Neural progenitor cell (in vitro differentiated cells): Measurements from ENCODE around the gene MACROD2. TPM values are rescaled to one million over a fixed set of nuclear protein-coding genes. Genes with fewer than 3 reads are reported as not detected.
A peak's percentile ranks its signal among the peaks of the same experiment; 100 is the strongest.

Source experiments
- DNase-seq: peaks from one replicate; pipeline ENCODE4 v3.0.0-alpha.2; 2016; ENCODE audit warnings: low spot score
- H2AFZ ChIP-seq: fragments of 200-600 bp; sonication (generic); replicated peaks from 2 replicates; pipeline ENCODE4 v1.6.1; 2016; ENCODE audit warnings: antibody characterized with exemption
- H3F3A ChIP-seq: fragments of 200-600 bp; sonication (generic); 2 replicates; pipeline ENCODE4 v1.6.1; 2016; ENCODE audit warnings: antibody characterized with exemption, low read depth
- H3K27ac ChIP-seq: fragments of 200-600 bp; sonication (generic); 2 replicates; pipeline ENCODE4 v1.5.1; 2016; ENCODE audit warnings: mild to moderate bottlenecking
- H3K27me3 ChIP-seq: fragments of 200-600 bp; sonication (generic); 2 replicates; pipeline ENCODE4 v1.6.1; 2016; ENCODE audit warnings: mild to moderate bottlenecking, moderate library complexity
- H3K36me3 ChIP-seq: fragments of 200-600 bp; sonication (generic); 2 replicates; pipeline ENCODE4 v1.5.1; 2016
- H3K4me1 ChIP-seq: fragments of 200-600 bp; sonication (generic); 2 replicates; pipeline ENCODE4 v1.6.1; 2016; ENCODE audit warnings: mixed run types
- H3K4me2 ChIP-seq: fragments of 200-600 bp; sonication (generic); 2 replicates; pipeline ENCODE4 v1.6.1; 2016
- H3K4me3 ChIP-seq: fragments of 200-600 bp; sonication (generic); 2 replicates; pipeline ENCODE4 v1.5.1; 2016
- H3K79me2 ChIP-seq: fragments of 200-600 bp; sonication (generic); 2 replicates; pipeline ENCODE4 v1.6.1; 2016; ENCODE audit warnings: low read depth
- H3K9ac ChIP-seq: fragments of 200-600 bp; sonication (generic); 2 replicates; pipeline ENCODE4 v1.6.1; 2016
- H3K9me3 ChIP-seq: fragments of 200-600 bp; sonication (generic); 2 replicates; pipeline ENCODE4 v1.5.1; 2016; ENCODE audit warnings: low read depth
- H4K20me1 ChIP-seq: fragments of 200-600 bp; sonication (generic); 2 replicates; pipeline ENCODE4 v1.6.1; 2016; ENCODE audit warnings: low read depth
- H3K27ac Mint-ChIP-seq: 3 replicates; pipeline ENCODE4 v1.8.0; 2021; ENCODE audit warnings: mixed read lengths
- H3K27me3 Mint-ChIP-seq: 2 replicates; pipeline ENCODE4 v1.8.0; 2022; ENCODE audit warnings: low read depth, mild to moderate bottlenecking, inconsistent platforms, moderate library complexity, mixed read lengths; ENCODE audit not compliant: insufficient read depth
- H3K36me3 Mint-ChIP-seq: 3 replicates; pipeline ENCODE4 v1.8.0; 2021; ENCODE audit warnings: mixed read lengths
- H3K4me1 Mint-ChIP-seq: 3 replicates; pipeline ENCODE4 v1.8.0; 2021; ENCODE audit warnings: mixed read lengths
- H3K4me3 Mint-ChIP-seq: 3 replicates; pipeline ENCODE4 v1.8.0; 2021; ENCODE audit warnings: mild to moderate bottlenecking, moderate library complexity, mixed read lengths
- H3K9me3 Mint-ChIP-seq: 3 replicates; pipeline ENCODE4 v1.8.0; 2020; ENCODE audit warnings: mixed read lengths
- CTCF ChIP-seq: fragments of 200-600 bp; sonication (generic); IDR thresholded peaks from 2 replicates; pipeline ENCODE4 v1.5.1; 2017; ENCODE audit warnings: antibody characterized with exemption, mild to moderate bottlenecking
- EZH2 ChIP-seq: fragments of 200-600 bp; sonication (generic); IDR thresholded peaks from 2 replicates; pipeline ENCODE4 v1.6.1; 2017; ENCODE audit warnings: antibody characterized with exemption, mild to moderate bottlenecking, moderate library complexity
- EZH2phosphoT487 ChIP-seq: fragments of 200-600 bp; sonication (generic); IDR thresholded peaks from 2 replicates; pipeline ENCODE4 v1.6.1; 2017; ENCODE audit warnings: antibody characterized with exemption
- total RNA-seq: library from RNA; depleted of rRNA; stranded (reverse); fragments of >200 nt; gene quantifications from 2 replicates; pipeline ENCODE4 v1.2.3, GENCODE V29; 2015; ENCODE audit warnings: low replicate concordance

The MACROD2 gene
- total RNA-seq, 1 donor from 2014 or later = 11.9 TPM

GRCh38 chr20:16057651-16058050 lies 2062.3 kb downstream of the MACROD2 start:
- no peaks in the 10 kb centered on the region for H3F3A ChIP-seq
- no peak overlapping the region for H3K4me3 Mint-ChIP-seq

DNA sequence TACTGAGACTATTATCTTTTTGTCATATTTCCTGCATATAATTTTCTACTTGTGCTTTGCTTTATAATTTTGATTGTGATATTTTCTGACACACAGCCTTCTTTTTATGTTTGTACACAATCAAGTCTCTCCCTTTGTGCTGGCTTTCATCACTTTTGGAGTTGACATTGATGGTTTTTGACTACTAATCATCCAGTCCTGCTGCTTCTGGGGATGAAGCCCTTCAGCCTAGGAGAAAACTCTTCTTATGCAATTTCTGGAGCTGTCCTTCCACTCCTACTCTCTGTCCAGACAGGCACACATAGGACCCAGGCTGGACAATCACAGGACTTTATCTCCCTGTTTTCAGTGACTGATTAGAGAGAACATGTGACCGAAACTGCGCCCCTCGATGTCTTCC lies 2063.0 kb downstream of the MACROD2 start:
- H3K36me3 Mint-ChIP-seq = peaks cover 2% of the 10 kb centered on the region
- H3K4me1 Mint-ChIP-seq = peaks cover 6% of the 10 kb centered on the region
- DNase-seq = no peak
- no peak overlapping the region for H3K9ac ChIP-seq
- H3K4me3 ChIP-seq = no peak overlapping the region
- H3K27ac Mint-ChIP-seq = no peak overlapping the region
- no peaks in the 10 kb centered on the region for H3K27me3 ChIP-seq
- no peaks in the 10 kb centered on the region for H4K20me1 ChIP-seq
- no peaks in the 10 kb centered on the region for H3K36me3 ChIP-seq
- no peaks in the 10 kb centered on the region for H3K27me3 Mint-ChIP-seq
- H3K4me1 ChIP-seq = peaks cover 9% of the 10 kb centered on the region
- H3F3A ChIP-seq = no peaks in the 10 kb centered on the region
- H3K79me2 ChIP-seq = no peaks in the 10 kb centered on the region
- no peaks in the 10 kb centered on the region for H3K9me3 ChIP-seq
- H3K9me3 Mint-ChIP-seq = peaks cover 25% of the 10 kb centered on the region
- H3K4me3 Mint-ChIP-seq = no peak overlapping the region
- peak overlapping the region; percentile 63 for H2AFZ ChIP-seq
- H3K27ac ChIP-seq = no peak overlapping the region
- TF ChIP-seq EZH2phosphoT487 = no peak
- no peak for TF ChIP-seq CTCF
- no peak for TF ChIP-seq EZH2
- no peak overlapping the region for H3K4me2 ChIP-seq

More at GRCh38 chr20:16057651-16058050, 2062.3 kb downstream of the MACROD2 start:
- no peaks in the 10 kb centered on the region for H3K79me2 ChIP-seq
- H3K36me3 ChIP-seq = no peaks in the 10 kb centered on the region
- H3K27ac ChIP-seq = no peak overlapping the region
- H4K20me1 ChIP-seq = no peaks in the 10 kb centered on the region
- Mint-ChIP-seq H3K27ac (no peak overlapping the region), H3K9me3 (peaks cover 25% of the 10 kb centered on the region), H3K36me3 (peaks cover 2% of the 10 kb centered on the region), H3K27me3 (no peaks in the 10 kb centered on the region), H3K4me1 (peaks cover 4% of the 10 kb centered on the region)
- H3K9me3 ChIP-seq = no peaks in the 10 kb centered on the region
- H3K4me3 ChIP-seq = no peak overlapping the region
- H3K4me1 ChIP-seq = peaks cover 7% of the 10 kb centered on the region
- H3K4me2 ChIP-seq = no peak overlapping the region
- no peaks in the 10 kb centered on the region for H3K27me3 ChIP-seq
- TF ChIP-seq EZH2 (no peak), CTCF (no peak), EZH2phosphoT487 (no peak)
- no peak for DNase-seq
- no peak overlapping the region for H3K9ac ChIP-seq
- no peak overlapping the region for H2AFZ ChIP-seq

DNA sequence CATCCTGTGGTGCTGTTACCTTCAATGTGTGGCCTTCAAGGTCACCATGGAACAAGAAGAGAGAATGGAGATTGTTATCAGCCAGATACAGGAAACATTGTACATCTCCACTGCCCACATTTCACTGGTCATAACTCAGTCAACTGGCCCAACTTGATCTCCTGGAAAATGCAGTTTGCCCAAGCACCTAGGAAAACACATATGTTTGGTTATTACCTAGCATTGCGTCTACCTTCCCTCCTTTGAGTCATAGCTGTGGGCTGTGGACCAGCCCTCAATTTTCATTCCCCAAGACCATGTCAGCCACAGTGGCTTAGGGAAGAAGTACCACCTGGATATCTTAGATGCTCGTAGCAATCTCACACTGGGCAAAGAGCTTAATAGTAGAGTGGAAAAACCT lies 2064.5 kb downstream of the MACROD2 start:
- Mint-ChIP-seq H3K9me3 (peaks cover 21% of the 10 kb centered on the region), H3K4me1 (peaks cover 13% of the 10 kb centered on the region), H3K4me3 (no peak overlapping the region), H3K27ac (no peak overlapping the region), H3K27me3 (no peaks in the 10 kb centered on the region), H3K36me3 (peaks cover 2% of the 10 kb centered on the region)
- Histone ChIP-seq H3K9me3 (no peaks in the 10 kb centered on the region), H3K9ac (no peak overlapping the region), H3K4me2 (no peak overlapping the region), H3K27ac (no peak overlapping the region), H4K20me1 (no peaks in the 10 kb centered on the region), H3K79me2 (no peaks in the 10 kb centered on the region), H2AFZ (no peak overlapping the region), H3K4me1 (peaks cover 17% of the 10 kb centered on the region), H3K4me3 (no peak overlapping the region), H3K36me3 (no peaks in the 10 kb centered on the region), H3K27me3 (no peaks in the 10 kb centered on the region), H3F3A (no peaks in the 10 kb centered on the region)
- DNase-seq = no peak
- TF ChIP-seq EZH2phosphoT487 (no peak), EZH2 (no peak), CTCF (no peak)

GRCh38 chr20:16061351-16061750 lies 2066.0 kb downstream of the MACROD2 start:
- Mint-ChIP-seq H3K9me3 (peaks cover 10% of the 10 kb centered on the region), H3K36me3 (no peaks in the 10 kb centered on the region), H3K27me3 (no peaks in the 10 kb centered on the region), H3K27ac (no peak overlapping the region), H3K4me1 (peaks cover 25% of the 10 kb centered on the region), H3K4me3 (no peak overlapping the region)
- no peak for DNase-seq
- peaks cover 3% of the 10 kb centered on the region for H3F3A ChIP-seq
- H3K9me3 ChIP-seq = no peaks in the 10 kb centered on the region
- H4K20me1 ChIP-seq = no peaks in the 10 kb centered on the region
- H3K79me2 ChIP-seq = no peaks in the 10 kb centered on the region
- H3K27ac ChIP-seq = no peak overlapping the region
- no peak overlapping the region for H3K4me3 ChIP-seq
- H3K27me3 ChIP-seq = no peaks in the 10 kb centered on the region
- TF ChIP-seq CTCF (no peak), EZH2phosphoT487 (no peak), EZH2 (no peak)
- H2AFZ ChIP-seq = no peak overlapping the region
- H3K4me2 ChIP-seq = no peak overlapping the region
- H3K9ac ChIP-seq = no peak overlapping the region
- peaks cover 25% of the 10 kb centered on the region for H3K4me1 ChIP-seq
- no peaks in the 10 kb centered on the region for H3K36me3 ChIP-seq
